Measurements from ENCODE around the gene EFNA1.

The EFNA1 gene

GRCh38 chr1:155176544-155177071 lies 48.9 kb downstream of the EFNA1 start:
- no peak for DNase-seq

- no peak for DNase-seq
Observed at GRCh38 chr1:155177192-155177917, 49.7 kb downstream of the EFNA1 start.

- no peak for DNase-seq
Observed at GRCh38 chr1:155177918-155178281, 50.2 kb downstream of the EFNA1 start.

- DNase-seq = no peak
Observed at GRCh38 chr1:155178441-155179111, 50.9 kb downstream of the EFNA1 start.

GRCh38 chr1:155179112-155180031 lies 51.7 kb downstream of the EFNA1 start:
- DNase-seq = no peak

GRCh38 chr1:155181371-155182051 lies 53.8 kb downstream of the EFNA1 start:
- DNase-seq = no peak

GRCh38 chr1:155182052-155182550 lies 54.4 kb downstream of the EFNA1 start:
- DNase-seq = no peak

- no peak for DNase-seq
Observed at GRCh38 chr1:155183775-155184221, 56.1 kb downstream of the EFNA1 start.

GRCh38 chr1:155184351-155184811 lies 56.7 kb downstream of the EFNA1 start:
- DNase-seq = no peak

Data from NCI-H524 treated with DMSO at 0.1 percent for 48 hours (cell line).